HG03354 (cell line): ENCODE data around the gene FOLR1.

Experiments
- ATAC-seq: cut with Tn5 transposase; IDR thresholded peaks from one replicate; pipeline ENCODE4 v1.9.1; 2021; ENCODE audit warnings: mild to moderate bottlenecking; ENCODE audit not compliant: unreplicated experiment, poor library complexity, severe bottlenecking

The FOLR1 gene

DNA sequence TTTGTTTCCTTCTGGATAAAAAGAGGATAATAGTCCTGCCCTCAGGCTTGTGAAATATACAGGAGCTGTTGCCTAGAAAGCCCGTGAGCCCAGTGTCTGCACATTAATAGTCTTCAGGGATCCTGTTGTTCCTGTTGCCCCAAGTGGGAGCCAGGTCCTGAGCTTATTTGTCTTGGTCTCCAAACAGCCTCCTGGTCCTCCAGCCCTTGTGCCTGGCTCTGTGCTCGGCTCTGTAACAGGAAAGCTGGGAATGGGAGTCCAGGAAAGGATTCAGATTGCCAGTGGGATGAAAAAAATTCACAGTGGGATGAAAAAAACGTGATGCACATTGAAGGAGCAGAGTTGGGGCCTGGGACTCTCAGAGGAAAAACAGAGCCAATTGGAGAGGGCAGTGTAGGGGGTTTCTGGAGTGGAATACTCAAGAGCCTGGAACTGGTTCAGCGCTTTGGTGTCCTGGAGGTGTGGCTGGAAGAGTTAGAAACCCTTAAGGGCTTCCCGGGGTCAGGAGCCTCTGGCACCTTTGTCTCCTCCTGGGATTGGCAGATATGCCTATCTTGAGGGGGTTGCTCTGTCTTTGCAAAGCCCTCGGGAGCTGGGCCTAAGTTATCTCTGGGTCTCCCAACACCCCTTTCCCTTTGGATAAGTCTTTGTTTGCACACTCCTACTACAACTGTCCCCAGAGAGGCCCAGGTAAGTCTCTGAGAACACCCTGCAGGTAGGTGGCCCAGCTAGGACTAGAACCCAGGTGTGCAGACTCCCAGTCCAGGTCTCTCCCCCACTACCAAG lies 30.4 kb downstream of the FOLR1 start:
- no peak for ATAC-seq

DNA sequence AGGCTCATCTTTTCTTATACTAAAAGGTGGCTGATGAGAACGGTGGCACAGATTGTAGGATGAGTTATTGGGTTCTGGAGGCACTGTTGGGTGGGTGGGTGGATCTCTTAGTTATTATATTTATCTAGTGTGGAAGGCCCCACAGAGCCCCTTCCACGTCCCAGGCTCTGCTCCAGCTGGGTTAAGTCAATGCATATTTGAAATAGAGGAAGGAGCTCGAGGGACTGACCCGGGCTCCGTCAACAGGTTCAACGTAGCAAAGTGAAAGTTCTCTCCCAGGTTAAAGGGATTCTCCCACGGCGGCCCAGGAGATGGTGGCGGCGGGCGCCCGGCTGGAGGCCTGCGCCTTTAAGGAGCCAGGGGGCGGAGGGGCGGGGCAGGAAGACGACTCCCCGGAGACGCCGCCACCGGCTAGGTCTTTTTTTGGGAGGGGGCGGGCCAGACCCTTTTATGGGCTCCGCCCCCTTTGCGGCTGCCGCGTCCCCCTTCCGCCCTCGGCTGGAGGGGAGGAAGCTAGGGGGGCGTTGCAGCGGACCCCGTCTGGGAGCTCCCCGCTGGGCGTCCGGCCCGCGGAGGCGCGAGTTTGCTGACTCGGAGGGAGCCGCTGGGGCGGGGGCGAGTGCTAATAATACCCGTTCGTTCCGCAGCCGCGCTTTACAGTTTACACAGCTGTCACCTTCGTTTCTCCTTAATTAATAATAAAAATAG lies 31.1 kb downstream of the FOLR1 start:
- ATAC-seq = peak; percentile 70

DNA sequence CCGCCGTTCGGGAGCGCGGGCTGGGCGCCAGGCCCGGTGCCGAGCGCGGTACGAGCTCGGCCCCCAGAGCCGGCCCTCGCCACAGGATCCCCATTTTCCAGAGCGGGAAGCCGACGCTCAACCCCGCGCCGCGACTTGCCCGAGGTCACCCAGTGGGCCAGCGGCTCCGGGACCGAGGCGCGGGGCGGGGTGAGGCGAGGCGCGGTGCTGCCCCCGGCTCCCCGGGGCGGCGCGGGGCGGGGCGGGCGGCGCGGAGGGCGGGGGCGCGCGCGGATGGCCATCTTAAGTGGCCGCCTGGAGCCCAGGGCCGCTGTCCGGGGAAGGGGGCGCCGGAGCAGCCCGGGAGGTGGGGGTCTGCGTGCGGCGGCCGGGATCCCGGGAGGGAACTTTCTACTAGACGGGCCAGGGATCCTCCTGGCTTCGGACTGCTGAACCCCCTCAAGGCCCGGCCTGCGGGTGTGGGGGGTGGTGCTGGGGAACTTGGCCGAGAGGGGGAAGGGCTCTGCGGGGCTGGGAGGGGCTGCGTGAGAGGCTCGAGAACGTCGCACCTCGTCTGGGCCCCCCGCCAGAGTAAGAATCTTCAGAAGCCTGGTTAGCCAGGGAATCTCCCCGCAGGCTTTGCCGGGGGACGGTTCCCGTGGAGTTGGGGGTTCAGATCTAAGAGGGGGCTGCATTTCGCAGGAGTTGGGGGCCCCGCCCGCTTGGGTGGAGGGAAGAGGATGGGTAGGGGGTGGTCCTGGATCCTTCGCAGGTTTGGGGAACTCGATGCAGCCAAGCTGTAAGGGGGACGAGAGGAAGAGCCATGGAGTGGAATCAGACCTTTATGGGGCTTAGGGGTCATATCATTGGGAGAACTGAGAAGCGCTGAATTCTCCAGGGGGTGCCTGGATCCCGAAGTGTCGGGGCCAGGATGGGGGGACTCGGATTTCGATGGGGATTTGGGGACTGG lies 31.9 kb downstream of the FOLR1 start:
- ATAC-seq = peak; percentile 56

DNA sequence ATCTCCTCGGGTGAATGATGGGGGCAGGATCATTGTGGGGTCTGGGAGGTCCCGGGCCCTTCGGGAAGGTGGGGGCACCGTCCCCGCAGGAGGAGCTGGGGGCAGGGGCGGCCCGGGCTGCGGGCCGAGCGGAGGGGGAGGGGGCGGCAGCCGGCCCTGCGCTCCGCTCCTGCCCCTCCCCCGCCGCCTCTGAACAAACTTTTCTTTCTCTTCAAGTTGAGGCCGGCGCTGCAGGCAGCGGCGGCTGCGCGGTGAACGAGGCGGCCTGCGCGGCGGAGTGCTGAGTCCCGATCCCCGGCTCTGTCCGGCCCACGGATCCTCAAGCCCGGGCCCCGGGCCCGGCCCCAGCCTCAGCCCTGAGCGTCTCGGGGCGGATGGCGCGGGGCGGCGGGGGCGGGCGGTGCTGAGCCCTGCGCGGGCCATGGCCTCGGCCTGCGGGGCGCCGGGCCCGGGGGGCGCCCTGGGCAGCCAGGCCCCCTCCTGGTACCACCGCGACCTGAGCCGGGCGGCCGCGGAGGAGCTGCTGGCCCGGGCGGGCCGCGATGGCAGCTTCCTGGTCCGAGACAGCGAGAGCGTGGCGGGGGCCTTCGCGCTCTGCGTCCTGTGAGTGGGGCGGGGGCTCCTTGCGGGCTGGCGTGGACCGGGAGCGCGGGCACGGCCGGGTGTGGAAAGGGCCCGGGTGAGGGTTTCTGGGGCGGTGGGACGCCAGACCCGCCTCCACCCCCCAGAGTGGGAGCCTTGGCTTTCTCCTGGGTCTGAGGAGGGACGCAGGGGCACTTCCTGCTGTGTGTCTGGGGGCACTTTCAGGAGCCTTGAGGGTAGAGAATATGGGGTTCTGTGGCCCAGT lies 32.8 kb downstream of the FOLR1 start, which contains the start of gene INPPL1:
INPPL1 (plus strand) TSS at position 204 of the 847 bp plus-strand sequence; CDS start at position 422, 218 bp downstream.
- ATAC-seq = no peak

DNA sequence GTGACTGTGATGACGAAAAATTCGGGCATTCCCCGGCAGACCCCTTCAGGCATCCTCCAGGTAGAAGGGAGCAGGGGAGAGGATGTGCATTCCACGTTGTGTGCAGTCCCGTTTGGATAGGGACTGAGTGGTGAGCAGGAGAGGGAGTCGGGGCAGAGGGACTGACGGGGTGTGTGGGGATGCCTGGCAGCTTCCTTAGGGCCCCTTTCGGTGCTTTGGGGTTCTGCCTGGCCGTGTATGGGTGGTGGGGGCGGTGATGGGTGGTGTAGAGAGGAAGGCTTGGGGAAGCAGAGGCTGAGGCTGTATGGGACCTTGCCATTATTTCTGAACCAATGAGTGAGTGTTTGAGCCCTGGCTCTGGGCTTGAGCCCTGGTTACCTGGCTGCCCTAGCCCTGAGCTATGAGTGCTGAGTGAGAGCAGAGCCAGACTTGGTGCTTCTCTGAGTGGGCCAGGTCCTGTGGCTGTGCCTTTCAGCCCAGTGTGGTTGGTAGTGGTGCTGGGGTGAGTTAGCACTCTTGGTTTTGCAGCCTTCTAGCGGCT lies 33.5 kb downstream of the FOLR1 start:
- ATAC-seq = no peak

GRCh38 chr11:72226701-72227100 lies 34.8 kb downstream of the FOLR1 start:
- no peak for ATAC-seq

DNA sequence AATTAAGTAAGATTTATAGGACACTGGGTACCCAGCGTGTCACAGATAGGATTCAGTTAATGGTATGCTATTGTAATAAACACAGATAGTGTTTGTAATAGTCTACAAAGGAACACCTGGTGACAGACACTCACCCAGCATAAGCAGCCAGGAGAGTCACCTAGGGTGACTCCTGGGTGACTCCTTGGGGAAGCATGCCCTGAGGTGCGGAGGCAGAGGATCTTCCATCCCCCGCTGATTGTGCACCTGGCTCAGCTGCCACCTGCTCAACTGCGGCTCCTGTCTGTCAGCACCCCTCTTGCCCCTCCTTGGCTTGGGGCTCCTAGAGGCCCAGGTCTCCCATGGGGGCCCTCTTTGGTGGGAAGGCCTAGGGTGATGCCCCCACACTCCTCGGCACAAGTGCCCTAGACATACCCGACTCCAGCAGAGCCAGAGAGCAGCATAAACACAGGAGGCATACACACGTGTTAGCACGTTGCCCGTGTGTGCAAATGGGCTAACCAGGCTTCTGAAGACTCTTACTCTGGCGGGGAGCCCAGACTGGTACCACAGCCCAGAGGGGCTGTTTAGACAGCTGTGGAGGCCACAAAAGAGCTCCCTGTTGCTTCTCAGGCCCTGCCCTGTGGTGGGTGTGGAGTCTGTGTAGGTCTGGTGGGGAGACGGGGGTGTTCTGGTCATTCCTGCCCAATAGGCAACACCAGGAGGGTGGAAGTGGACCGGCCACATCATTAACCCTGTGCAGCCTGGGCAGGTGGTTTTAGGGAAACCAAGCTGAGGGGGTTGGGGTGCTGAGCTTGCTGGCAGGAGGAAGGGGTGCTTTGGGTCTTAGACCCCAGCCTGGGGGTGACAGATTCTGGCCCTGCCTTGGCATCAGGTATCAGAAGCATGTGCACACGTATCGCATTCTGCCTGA lies 35.6 kb downstream of the FOLR1 start:
- no peak for ATAC-seq

- ATAC-seq = no peak
Measured at GRCh38 chr11:72228229-72228843, 36.4 kb downstream of the FOLR1 start.

DNA sequence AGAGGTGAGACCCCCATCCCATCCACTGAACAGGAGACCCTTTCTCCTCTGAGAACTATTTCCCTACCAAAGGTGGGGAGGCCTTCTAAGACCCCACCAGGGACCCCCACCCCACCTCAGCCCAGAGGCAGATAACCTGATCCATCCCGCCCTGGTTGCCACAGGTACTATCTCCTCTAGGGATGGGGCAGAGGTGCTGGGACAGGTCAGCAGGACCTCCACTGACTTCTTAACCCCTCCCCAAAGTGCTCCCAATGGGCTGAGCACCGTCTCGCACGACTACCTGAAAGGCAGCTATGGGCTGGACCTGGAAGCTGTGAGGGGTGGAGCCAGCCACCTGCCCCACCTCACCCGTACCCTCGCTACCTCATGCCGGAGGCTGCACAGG lies 36.9 kb downstream of the FOLR1 start:
- ATAC-seq = no peak

DNA sequence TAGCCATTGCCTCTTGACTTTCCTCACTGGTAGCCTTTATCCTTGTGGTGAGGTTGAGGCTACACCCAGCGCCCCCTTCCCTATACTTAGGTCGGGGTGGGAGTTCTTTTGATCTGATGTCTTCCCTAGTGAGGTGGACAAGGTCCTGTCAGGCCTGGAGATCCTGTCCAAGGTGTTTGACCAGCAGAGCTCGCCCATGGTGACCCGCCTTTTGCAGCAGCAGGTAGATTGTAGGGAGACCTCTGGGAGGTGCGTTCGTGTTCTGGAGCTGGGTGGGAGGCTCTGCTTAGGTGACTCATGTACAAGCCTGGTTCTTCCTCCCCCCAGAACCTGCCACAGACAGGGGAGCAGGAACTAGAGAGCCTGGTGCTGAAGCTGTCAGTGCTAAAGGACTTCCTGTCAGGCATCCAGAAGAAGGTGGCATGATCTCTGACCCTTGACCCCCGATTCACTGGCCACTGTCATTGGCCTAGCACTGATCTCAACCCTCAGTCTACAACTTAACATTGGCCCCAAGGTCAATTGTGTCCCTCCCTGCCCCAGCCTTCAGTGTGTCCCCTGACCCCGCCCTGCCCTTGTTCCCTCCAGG lies 37.5 kb downstream of the FOLR1 start:
- no peak for ATAC-seq

DNA sequence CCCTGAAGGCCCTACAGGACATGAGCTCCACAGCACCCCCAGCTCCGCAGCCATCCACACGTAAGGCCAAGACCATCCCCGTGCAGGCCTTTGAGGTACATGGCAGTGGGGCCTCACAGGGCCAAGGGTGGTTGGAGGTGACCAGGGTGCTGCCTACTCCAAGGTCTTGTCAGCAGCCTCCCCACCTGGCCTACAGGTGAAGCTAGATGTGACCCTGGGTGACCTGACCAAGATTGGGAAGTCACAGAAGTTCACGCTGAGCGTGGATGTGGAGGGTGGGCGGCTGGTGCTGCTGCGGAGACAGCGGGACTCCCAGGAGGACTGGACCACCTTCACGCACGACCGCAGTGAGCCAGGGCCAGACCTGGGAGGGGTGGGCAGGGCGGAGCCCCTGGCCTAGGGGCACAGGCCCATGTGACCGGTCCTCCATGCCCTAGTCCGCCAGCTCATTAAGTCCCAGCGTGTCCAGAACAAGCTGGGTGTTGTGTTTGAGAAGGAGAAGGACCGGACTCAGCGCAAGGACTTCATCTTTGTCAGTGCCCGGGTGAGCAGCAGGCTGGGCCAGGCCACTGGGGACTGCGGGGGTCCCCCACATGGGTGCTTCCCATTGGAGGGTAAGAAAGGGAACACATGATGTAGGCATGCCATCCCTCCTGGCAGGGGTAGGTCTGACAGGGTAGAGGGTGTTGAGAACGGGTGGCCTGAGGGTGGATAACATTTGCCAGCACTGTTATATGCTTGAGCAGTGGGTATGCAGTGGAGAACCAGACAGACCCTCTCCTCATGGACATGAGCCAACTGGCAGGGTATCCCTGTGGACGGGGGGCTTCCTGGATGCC lies 38.2 kb downstream of the FOLR1 start:
- no peak for ATAC-seq

DNA sequence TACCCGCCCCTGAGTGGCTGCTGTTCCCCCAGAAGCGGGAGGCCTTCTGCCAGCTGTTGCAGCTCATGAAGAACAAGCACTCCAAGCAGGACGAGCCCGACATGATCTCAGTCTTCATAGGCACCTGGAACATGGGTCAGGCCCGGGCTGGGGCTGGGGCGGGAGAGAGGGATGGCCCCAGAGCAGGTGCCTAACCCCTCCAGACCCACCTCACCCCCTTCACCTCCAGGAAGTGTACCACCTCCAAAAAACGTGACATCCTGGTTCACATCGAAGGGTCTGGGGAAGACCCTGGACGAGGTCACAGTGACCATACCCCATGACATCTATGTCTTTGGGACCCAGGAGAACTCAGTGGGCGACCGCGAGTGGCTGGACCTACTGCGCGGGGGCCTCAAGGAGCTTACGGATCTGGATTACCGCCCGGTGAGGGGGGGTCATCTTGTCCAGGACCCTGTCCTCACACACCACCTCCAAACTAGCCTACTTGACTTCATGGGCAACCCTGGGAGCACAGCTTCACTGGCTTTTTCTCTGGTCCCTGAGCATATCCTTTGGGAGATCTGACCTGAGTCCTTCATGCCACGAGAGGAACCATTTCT lies 38.9 kb downstream of the FOLR1 start:
- no peak for ATAC-seq

- ATAC-seq = no peak
Measured at GRCh38 chr11:72231396-72232259, 39.7 kb downstream of the FOLR1 start.

DNA sequence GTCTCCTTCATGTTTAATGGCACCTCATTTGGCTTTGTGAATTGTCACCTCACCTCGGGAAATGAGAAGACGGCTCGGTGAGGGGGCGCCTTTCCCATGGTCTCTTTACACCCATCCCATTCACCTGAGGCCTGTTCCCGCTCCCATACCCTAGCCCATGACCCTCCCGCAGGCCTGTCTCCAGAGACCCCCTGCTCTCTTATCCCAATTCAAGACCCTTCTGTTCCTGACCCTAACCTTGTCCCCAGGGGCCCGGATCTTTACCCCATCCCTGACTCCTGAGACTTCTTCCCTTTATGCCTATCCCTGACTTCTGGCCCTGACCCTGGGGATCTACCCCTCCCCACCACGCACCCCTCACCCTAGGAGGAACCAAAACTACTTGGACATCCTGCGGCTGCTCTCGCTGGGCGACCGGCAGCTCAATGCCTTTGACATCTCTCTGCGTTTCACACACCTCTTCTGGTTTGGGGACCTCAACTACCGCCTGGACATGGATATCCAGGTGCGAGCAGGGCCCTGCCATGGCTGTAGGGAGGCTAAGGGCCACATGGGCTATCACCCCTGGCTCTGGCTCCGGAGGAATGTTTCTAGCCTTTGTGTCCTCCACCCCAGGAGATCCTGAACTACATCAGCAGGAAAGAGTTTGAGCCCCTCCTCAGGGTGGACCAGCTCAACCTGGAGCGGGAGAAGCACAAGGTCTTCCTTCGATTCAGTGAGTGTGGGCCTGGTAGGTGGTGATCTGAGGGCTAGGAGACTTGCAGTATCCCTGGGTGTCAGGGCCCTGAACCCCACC lies 40.5 kb downstream of the FOLR1 start:
- ATAC-seq = no peak
